T-helper 1 cell treated with Interleukin-12 subunit alpha and Interleukin-12 subunit beta and Interleukin-4 antibody, amounts not matched to agents 30 μg/mL and 1 μg/mL, for 36 hours (primary cell): Measurements from ENCODE around the gene TMBIM4.
"Not testable (repeated sequence)": the region's sequence is repeated elsewhere in the genome, so short reads cannot be mapped to it uniquely, and the experiment has no call there.

Experiments used
- H3K27ac Mint-ChIP-seq: one replicate; pipeline ENCODE4 v1.8.0; 2021; ENCODE audit warnings: mild to moderate bottlenecking, mixed read lengths
- H3K27me3 Mint-ChIP-seq: one replicate; pipeline ENCODE4 v1.8.0; 2021; ENCODE audit warnings: low read depth, mixed read lengths
- H3K36me3 Mint-ChIP-seq: one replicate; pipeline ENCODE4 v1.8.0; 2021; ENCODE audit warnings: low read depth, mixed read lengths
- H3K4me1 Mint-ChIP-seq: one replicate; pipeline ENCODE4 v1.8.0; 2021; ENCODE audit warnings: low read depth, mixed read lengths
- H3K4me3 Mint-ChIP-seq: one replicate; pipeline ENCODE4 v1.8.0; 2021; ENCODE audit warnings: mild to moderate bottlenecking, moderate library complexity, mixed read lengths
- H3K9me3 Mint-ChIP-seq: one replicate; pipeline ENCODE4 v1.8.0; 2021; ENCODE audit warnings: mixed read lengths

TMBIM4 gene

GRCh38 chr12:66190519-66191370 is 20.9 kb upstream of the TMBIM4 start:
- Mint-ChIP-seq H3K36me3 (peaks cover 3% of the 10 kb centered on the region), H3K9me3 (no peaks in the 10 kb centered on the region), H3K4me1 (peaks cover 39% of the 10 kb centered on the region), H3K27me3 (peaks cover 21% of the 10 kb centered on the region), H3K4me3 (peak overlapping the region; percentile 63), H3K27ac (no peak overlapping the region)

- Mint-ChIP-seq H3K4me1 (peaks cover 36% of the 10 kb centered on the region), H3K27me3 (peaks cover 19% of the 10 kb centered on the region), H3K36me3 (peaks cover 3% of the 10 kb centered on the region), H3K4me3 (peak overlapping the region; percentile 63), H3K27ac (no peak overlapping the region), H3K9me3 (no peaks in the 10 kb centered on the region)
Measured at GRCh38 chr12:66189889-66190288, 20.1 kb upstream of the TMBIM4 start.

- H3K27me3 Mint-ChIP-seq = peaks cover 21% of the 10 kb centered on the region
Measured at GRCh38 chr12:66189486-66189843, 19.7 kb upstream of the TMBIM4 start.

GRCh38 chr12:66188584-66189485 is 19.0 kb upstream of the TMBIM4 start, which contains the start of gene IRAK3:
TSS of gene IRAK3 (plus strand) at chr12:66189214. CDS start at chr12:66189300, 86 bp downstream.
- Mint-ChIP-seq H3K27ac (peak within 1 kb of the TSS; percentile 62), H3K4me3 (peak within 1 kb of the TSS; percentile 76), H3K27me3 (peaks cover 24% of the 10 kb centered on the region)

More at GRCh38 chr12:66189486-66189843, 19.7 kb upstream of the TMBIM4 start:
- Mint-ChIP-seq H3K27ac (no peak overlapping the region), H3K36me3 (peaks cover 6% of the 10 kb centered on the region), H3K4me1 (peaks cover 34% of the 10 kb centered on the region), H3K4me3 (peak overlapping the region; percentile 63), H3K9me3 (peaks cover 3% of the 10 kb centered on the region)

GRCh38 chr12:66187821-66188220 is 18.0 kb upstream of the TMBIM4 start:
- H3K4me3 Mint-ChIP-seq = peak overlapping the region; percentile 76
- no peak overlapping the region for H3K27ac Mint-ChIP-seq
- peaks cover 6% of the 10 kb centered on the region for H3K36me3 Mint-ChIP-seq
- peaks cover 6% of the 10 kb centered on the region for H3K9me3 Mint-ChIP-seq
- H3K27me3 Mint-ChIP-seq = peaks cover 35% of the 10 kb centered on the region
- H3K4me1 Mint-ChIP-seq = peaks cover 32% of the 10 kb centered on the region

More at GRCh38 chr12:66188584-66189485, 19.0 kb upstream of the TMBIM4 start, which contains the start of gene IRAK3:
- H3K36me3 Mint-ChIP-seq = peaks cover 6% of the 10 kb centered on the region
- peaks cover 32% of the 10 kb centered on the region for H3K4me1 Mint-ChIP-seq
- H3K9me3 Mint-ChIP-seq = peaks cover 6% of the 10 kb centered on the region

- peaks cover 32% of the 10 kb centered on the region for H3K4me1 Mint-ChIP-seq
- H3K4me3 Mint-ChIP-seq = peak overlapping the region; percentile 69
- H3K9me3 Mint-ChIP-seq = peaks cover 6% of the 10 kb centered on the region
- H3K27me3 Mint-ChIP-seq = peaks cover 42% of the 10 kb centered on the region
- no peak overlapping the region for H3K27ac Mint-ChIP-seq
- peaks cover 6% of the 10 kb centered on the region for H3K36me3 Mint-ChIP-seq
Measured at GRCh38 chr12:66187036-66187435, 17.2 kb upstream of the TMBIM4 start.

- Mint-ChIP-seq H3K4me1 (peaks cover 19% of the 10 kb centered on the region), H3K27me3 (peaks cover 28% of the 10 kb centered on the region)
- H3K9me3 Mint-ChIP-seq, H3K36me3 Mint-ChIP-seq, H3K27ac Mint-ChIP-seq, H3K4me3 Mint-ChIP-seq: not testable (repeated sequence)
Measured at GRCh38 chr12:66184822-66185221, 15.0 kb upstream of the TMBIM4 start.

GRCh38 chr12:66182956-66183355 is 13.2 kb upstream of the TMBIM4 start:
- H3K27me3 Mint-ChIP-seq = peaks cover 38% of the 10 kb centered on the region
- peaks cover 6% of the 10 kb centered on the region for H3K36me3 Mint-ChIP-seq
- peaks cover 6% of the 10 kb centered on the region for H3K9me3 Mint-ChIP-seq
- H3K27ac Mint-ChIP-seq = no peak overlapping the region
- H3K4me3 Mint-ChIP-seq = no peak overlapping the region
- H3K4me1 Mint-ChIP-seq = peaks cover 9% of the 10 kb centered on the region

- Mint-ChIP-seq H3K27me3 (peaks cover 26% of the 10 kb centered on the region), H3K27ac (no peak overlapping the region), H3K9me3 (no peaks in the 10 kb centered on the region), H3K4me1 (no peaks in the 10 kb centered on the region), H3K36me3 (no peaks in the 10 kb centered on the region), H3K4me3 (no peak overlapping the region)
Measured at GRCh38 chr12:66176105-66176900, 6.5 kb upstream of the TMBIM4 start.

GRCh38 chr12:66174391-66175325 is 4.9 kb upstream of the TMBIM4 start:
- not testable (repeated sequence) for H3K9me3 Mint-ChIP-seq, H3K36me3 Mint-ChIP-seq, H3K4me1 Mint-ChIP-seq, H3K27ac Mint-ChIP-seq, H3K4me3 Mint-ChIP-seq
- peaks cover 26% of the 10 kb centered on the region for H3K27me3 Mint-ChIP-seq

- peaks cover 3% of the 10 kb centered on the region for H3K27me3 Mint-ChIP-seq
- peaks cover 5% of the 10 kb centered on the region for H3K9me3 Mint-ChIP-seq
- H3K36me3 Mint-ChIP-seq = peaks cover 24% of the 10 kb centered on the region
- peaks cover 20% of the 10 kb centered on the region for H3K4me1 Mint-ChIP-seq
- peak overlapping the region; percentile 97 for H3K27ac Mint-ChIP-seq
- peak overlapping the region; percentile 95 for H3K4me3 Mint-ChIP-seq
Measured at GRCh38 chr12:66170606-66171005, 810 bp upstream of the TMBIM4 start.

- Mint-ChIP-seq H3K36me3 (peaks cover 37% of the 10 kb centered on the region), H3K27me3 (peaks cover 3% of the 10 kb centered on the region), H3K4me3 (peak overlapping the region; percentile 95), H3K27ac (peak overlapping the region; percentile 97), H3K4me1 (peaks cover 27% of the 10 kb centered on the region), H3K9me3 (peaks cover 25% of the 10 kb centered on the region)
Measured at GRCh38 chr12:66168410-66168809, 1.4 kb downstream of the TMBIM4 start.

- Mint-ChIP-seq H3K4me3 (peak overlapping the region; percentile 40), H3K36me3 (peaks cover 49% of the 10 kb centered on the region), H3K9me3 (peaks cover 25% of the 10 kb centered on the region), H3K27ac (no peak overlapping the region), H3K4me1 (peaks cover 33% of the 10 kb centered on the region), H3K27me3 (no peaks in the 10 kb centered on the region)
Measured at GRCh38 chr12:66166561-66166960, 3.2 kb downstream of the TMBIM4 start.
